ENCODE data around the gene MOV10L1. TPM values are rescaled to one million over a fixed set of nuclear protein-coding genes. Genes with fewer than 3 reads are reported as not detected.
A peak's percentile ranks its signal among the peaks of the same experiment; 100 is the strongest.

MOV10L1 gene
- total RNA-seq, 1 donor from 2014 or later = 0.10 TPM

- no peak overlapping the region for H3K27ac Mint-ChIP-seq
- no peak for TF ChIP-seq CTCF (conservative IDR thresholded peaks at IDR 0.05)
- H3K27me3 Mint-ChIP-seq = no peaks in the 10 kb centered on the region
- no peak overlapping the region for H3K4me3 Mint-ChIP-seq
- peaks cover 24% of the 10 kb centered on the region for H3K36me3 Mint-ChIP-seq
- H3K9me3 Mint-ChIP-seq = no peaks in the 10 kb centered on the region
- no peak for DNase-seq (ENCODE audit: extremely low spot score, unreplicated experiment)
- H3K4me1 Mint-ChIP-seq (ENCODE audit: unreplicated experiment) = peaks cover 21% of the 10 kb centered on the region
Measured at GRCh38 chr22:50205781-50206569, 116.2 kb downstream of the MOV10L1 start.

DNA sequence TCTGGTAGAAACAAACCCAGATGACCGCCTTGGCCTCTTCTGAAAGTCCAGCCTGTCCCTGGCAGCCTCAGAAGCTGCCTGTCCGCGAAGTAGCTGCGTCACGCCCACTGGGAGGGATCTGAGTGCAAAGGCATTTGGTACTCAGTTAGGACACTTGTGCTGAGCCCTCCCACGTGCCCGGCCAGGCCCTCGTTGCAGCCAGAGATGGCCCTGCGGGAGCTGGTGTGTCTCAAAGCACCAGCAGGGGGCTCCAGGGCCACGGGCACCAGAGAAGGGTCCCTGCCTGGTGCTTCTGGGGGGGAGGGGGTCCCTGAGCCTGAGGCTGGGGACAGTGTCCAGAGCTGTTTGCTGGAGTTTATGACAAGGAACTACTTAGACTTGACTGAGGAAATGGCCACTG is 116.8 kb downstream of the MOV10L1 start:
- Mint-ChIP-seq H3K4me1 (ENCODE audit: unreplicated experiment) (peaks cover 21% of the 10 kb centered on the region), H3K27ac (no peak overlapping the region), H3K4me3 (no peak overlapping the region), H3K9me3 (no peaks in the 10 kb centered on the region), H3K27me3 (no peaks in the 10 kb centered on the region), H3K36me3 (peaks cover 24% of the 10 kb centered on the region)
- peak; percentile 72 for TF ChIP-seq CTCF (conservative IDR thresholded peaks at IDR 0.05)
- DNase-seq (ENCODE audit: extremely low spot score, unreplicated experiment) = no peak

GRCh38 chr22:50207383-50208140 is 117.8 kb downstream of the MOV10L1 start:
- Mint-ChIP-seq H3K36me3 (peaks cover 24% of the 10 kb centered on the region), H3K4me1 (ENCODE audit: unreplicated experiment) (peaks cover 14% of the 10 kb centered on the region), H3K27ac (no peak overlapping the region), H3K27me3 (no peaks in the 10 kb centered on the region), H3K9me3 (no peaks in the 10 kb centered on the region), H3K4me3 (no peak overlapping the region)
- DNase-seq (ENCODE audit: extremely low spot score, unreplicated experiment) = no peak
- no peak for TF ChIP-seq CTCF (conservative IDR thresholded peaks at IDR 0.05)

GRCh38 chr22:50208430-50208938 is 118.7 kb downstream of the MOV10L1 start:
- no peak for DNase-seq (ENCODE audit: extremely low spot score, unreplicated experiment)
- H3K27me3 Mint-ChIP-seq = no peaks in the 10 kb centered on the region
- H3K4me1 Mint-ChIP-seq (ENCODE audit: unreplicated experiment) = peaks cover 12% of the 10 kb centered on the region
- H3K36me3 Mint-ChIP-seq = peaks cover 29% of the 10 kb centered on the region
- TF ChIP-seq CTCF (conservative IDR thresholded peaks at IDR 0.05) = no peak
- H3K27ac Mint-ChIP-seq = no peak overlapping the region
- H3K9me3 Mint-ChIP-seq = no peaks in the 10 kb centered on the region
- H3K4me3 Mint-ChIP-seq = no peak overlapping the region

DNA sequence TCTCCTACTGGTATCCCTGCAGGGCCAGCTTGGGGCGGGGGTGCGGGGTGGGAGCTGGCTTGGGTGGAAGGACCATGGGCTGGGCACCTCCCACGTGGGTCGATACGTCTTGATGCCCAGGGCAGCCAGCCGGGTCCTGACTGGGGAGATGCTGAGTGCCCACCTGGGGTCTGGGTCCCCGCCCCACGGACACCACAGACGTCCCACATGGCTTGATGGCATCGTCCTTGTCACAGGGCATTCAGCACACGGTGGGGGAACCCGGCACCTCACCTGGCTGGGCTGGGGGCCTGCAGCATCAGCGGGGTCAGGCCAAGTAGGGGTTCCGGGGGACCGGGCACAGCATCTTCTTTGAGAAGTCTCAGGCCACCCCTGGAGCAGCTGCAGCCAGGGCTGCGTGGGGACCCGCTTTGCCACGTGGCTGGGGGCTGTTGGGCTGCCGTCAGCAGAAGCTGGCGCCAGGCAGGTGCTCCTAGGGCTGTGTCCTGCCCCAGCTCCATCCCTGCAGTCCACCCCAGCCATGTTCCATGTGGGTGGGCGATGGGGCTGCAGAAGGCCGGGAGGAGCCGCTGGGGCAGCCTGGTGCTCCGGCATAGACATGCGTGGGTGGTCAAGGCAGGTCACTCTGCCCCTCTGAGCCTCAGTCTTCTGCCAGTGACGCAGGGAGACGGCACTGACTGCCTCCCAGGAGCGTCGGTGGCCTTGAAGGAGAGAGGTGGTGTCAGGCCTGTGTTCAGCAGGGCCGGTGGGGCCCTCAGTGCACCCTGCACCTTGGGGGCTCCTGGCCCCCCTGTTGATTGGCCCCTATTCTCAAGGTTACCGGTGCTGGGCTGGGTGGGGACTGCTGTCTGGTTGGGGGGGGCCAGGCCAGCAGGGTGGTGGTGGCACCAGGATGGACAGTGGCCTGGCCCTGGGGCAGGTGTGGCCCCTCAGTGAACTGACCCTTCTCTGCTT is 119.4 kb downstream of the MOV10L1 start:
- no peak overlapping the region for H3K4me3 Mint-ChIP-seq
- H3K27ac Mint-ChIP-seq = peak overlapping the region; percentile 12
- no peaks in the 10 kb centered on the region for H3K9me3 Mint-ChIP-seq
- peaks cover 12% of the 10 kb centered on the region for H3K4me1 Mint-ChIP-seq (ENCODE audit: unreplicated experiment)
- H3K27me3 Mint-ChIP-seq = no peaks in the 10 kb centered on the region
- TF ChIP-seq CTCF (conservative IDR thresholded peaks at IDR 0.05) = no peak
- no peak for DNase-seq (ENCODE audit: extremely low spot score, unreplicated experiment)
- H3K36me3 Mint-ChIP-seq = peaks cover 24% of the 10 kb centered on the region
